Measurements from ENCODE around the gene NLK.

GRCh38 chr17:28178800-28179199 is 136.3 kb downstream of the NLK start:
- TF ChIP-seq CTCF (conservative IDR thresholded peaks at IDR 0.05 in 1 of 2, IDR thresholded peaks at IDR 0.05 in 1 of 2; ENCODE audit: low read depth in 1 of 2, low read length in 2 of 2) (no peak), EZH2 (IDR thresholded peaks at IDR 0.05; ENCODE audit: low read length, missing control alignments) (no peak)

All from fibroblast of lung (primary cell).